Peyer's patch (tissue), 4 donors: ENCODE measurements around the gene TLX2. TPM values are rescaled to one million over a fixed set of nuclear protein-coding genes. Genes with fewer than 3 reads are reported as not detected.

Source experiments
- DNase-seq, 3 donors: peaks; one replicate each; pipeline ENCODE4 v3.0.0-alpha.2; 2017 to 2019
- H3K27ac ChIP-seq, 4 donors: fragments of 200-600 bp; sonication (generic); one replicate each; pipeline ENCODE4 v1.5.1; 2016 to 2019
- H3K27me3 ChIP-seq, 2 donors: fragments of 200-600 bp; sonication (generic); one replicate each; pipeline ENCODE4 v1.5.1; 2019
- H3K36me3 ChIP-seq, 3 donors: fragments of 200-600 bp; sonication (generic); one replicate each; pipeline ENCODE4 v1.5.1; 2016 to 2019
- H3K4me1 ChIP-seq, 4 donors: fragments of 200-600 bp; sonication (generic); one replicate each; pipeline ENCODE4 v1.5.1; 2016 to 2019
- H3K4me3 ChIP-seq, 4 donors: fragments of 200-600 bp; sonication (generic); 1 replicate in 3 of 4; 2 replicates in 1 of 4; pipeline ENCODE4 v1.5.1; 2016 to 2019; ENCODE audit warnings: mild to moderate bottlenecking in 1 of 4
- H3K9me3 ChIP-seq, 4 donors: fragments of 200-600 bp; sonication (generic); one replicate each; pipeline ENCODE4 v1.5.1; 2016 to 2019; ENCODE audit warnings: mild to moderate bottlenecking in 1 of 4
- POLR2A ChIP-seq, 2 donors: fragments of 450-650 bp; IDR thresholded peaks; one replicate each; pipeline ENCODE4 v1.5.1; 2017; ENCODE audit warnings: antibody characterized with exemption in 2 of 2, mild to moderate bottlenecking in 2 of 2, moderate library complexity in 2 of 2
- total RNA-seq, 4 donors: library from RNA; depleted of rRNA; stranded (reverse); fragments of >200 nt; gene quantifications; one replicate each; pipeline ENCODE4 v1.1.0, GENCODE V29; 2016
- TF ChIP-seq, protein P1 (sequence below), 6 experiments: fragments of 450-650 bp in 4 of 6; fragments of 200-600 bp in 2 of 6; sonication (generic) in 1 of 6; IDR thresholded peaks; one replicate each; pipeline ENCODE4 v1.5.1; 2017 to 2019; ENCODE audit warnings: antibody characterized with exemption in 6 of 6, mild to moderate bottlenecking in 3 of 6, moderate library complexity in 1 of 6

The TLX2 gene
- total RNA-seq, 4 donors from 2014 or later = 0.53 to 1.7 (median 1.7) TPM; not detected in 1

DNA sequence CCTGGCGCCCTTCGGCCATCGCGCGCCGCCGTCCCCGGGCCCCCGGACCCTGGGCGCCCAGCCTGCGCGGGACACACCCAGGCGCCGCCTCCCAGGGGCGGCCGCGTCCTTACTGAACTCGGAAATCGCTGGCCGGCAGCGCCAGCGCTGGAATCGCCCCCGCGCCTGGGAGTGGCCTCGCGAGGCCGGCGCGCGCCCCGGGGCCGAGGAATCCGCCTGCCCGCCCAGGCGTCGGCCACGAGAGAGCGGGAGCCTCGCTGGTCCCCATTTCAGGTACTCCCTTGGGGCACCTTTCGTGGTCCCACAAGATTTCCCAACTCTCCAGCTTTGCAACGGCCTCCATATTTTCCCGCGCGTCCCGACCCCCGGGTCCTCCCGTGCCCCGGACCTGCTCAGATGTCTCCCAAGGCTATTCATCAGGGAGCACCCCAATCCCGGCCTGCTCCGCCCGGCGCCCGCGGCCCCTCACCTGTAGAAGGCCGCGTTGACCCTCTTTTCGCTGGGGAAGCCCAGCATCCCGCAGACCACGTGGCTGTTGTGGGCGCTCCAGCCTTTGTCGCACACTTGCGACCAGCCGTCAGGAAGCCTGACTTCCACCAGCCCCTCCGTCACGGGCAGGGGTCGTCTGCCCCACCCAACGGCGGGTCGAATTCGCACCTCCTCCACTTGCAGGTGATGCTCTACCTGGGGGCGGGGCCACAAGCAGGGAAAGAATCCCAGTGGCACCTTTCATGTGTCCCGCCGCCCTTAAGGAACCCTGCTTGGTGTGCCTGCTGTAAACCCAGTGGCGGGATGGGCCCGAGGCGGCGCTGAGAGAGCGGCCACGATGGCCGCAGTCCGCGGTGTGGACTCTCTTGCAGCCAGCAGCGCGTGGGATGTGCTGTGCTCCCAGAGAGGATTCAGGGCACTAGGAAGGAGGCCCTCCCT, 34.9 kb downstream of the TLX2 start:
- H3K4me1 ChIP-seq = peaks cover 0 to 20% (median 9%) of the 10 kb centered on the region in 4 donors
- H3K9me3 ChIP-seq = no peaks in the 10 kb centered on the region
- TF ChIP-seq POLR2A (IDR thresholded peaks at IDR 0.05) = no peak
- peak overlapping the region; percentile 39 to 60 (median 57) for H3K4me3 ChIP-seq
- no peaks in the 10 kb centered on the region for H3K27me3 ChIP-seq
- no peaks in the 10 kb centered on the region for H3K36me3 ChIP-seq
- peak in 2 of 3 donors; percentile 75 to 81 for DNase-seq
- peak overlapping the region in 3 of 4 donors; percentile 3 to 67 (median 62) for H3K27ac ChIP-seq

DNA sequence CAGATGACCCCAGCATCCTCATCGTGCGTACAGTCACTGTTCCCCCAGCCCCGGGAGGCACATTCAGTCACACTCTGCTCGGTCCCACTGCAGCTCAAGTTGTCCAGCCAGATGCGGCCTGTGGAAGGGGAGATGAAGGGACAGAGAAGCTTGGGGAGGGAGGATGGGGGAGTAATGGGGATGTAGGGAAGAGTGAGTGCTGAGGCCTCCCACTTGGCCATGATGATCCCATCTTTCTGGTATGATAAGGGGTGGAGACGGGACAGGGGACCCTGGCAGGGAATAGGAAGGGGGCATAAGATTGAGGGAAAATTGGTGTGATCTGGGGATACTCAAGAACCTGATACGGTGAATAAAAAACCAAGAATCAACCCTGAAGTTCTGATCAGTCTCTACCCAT, 36.0 kb downstream of the TLX2 start:
- no peak overlapping the region for H3K27ac ChIP-seq
- H3K9me3 ChIP-seq = no peaks in the 10 kb centered on the region
- H3K4me3 ChIP-seq = no peak overlapping the region
- no peaks in the 10 kb centered on the region for H3K36me3 ChIP-seq
- peaks cover 0 to 22% (median 10%) of the 10 kb centered on the region in 4 donors for H3K4me1 ChIP-seq
- TF ChIP-seq, protein P1, sequence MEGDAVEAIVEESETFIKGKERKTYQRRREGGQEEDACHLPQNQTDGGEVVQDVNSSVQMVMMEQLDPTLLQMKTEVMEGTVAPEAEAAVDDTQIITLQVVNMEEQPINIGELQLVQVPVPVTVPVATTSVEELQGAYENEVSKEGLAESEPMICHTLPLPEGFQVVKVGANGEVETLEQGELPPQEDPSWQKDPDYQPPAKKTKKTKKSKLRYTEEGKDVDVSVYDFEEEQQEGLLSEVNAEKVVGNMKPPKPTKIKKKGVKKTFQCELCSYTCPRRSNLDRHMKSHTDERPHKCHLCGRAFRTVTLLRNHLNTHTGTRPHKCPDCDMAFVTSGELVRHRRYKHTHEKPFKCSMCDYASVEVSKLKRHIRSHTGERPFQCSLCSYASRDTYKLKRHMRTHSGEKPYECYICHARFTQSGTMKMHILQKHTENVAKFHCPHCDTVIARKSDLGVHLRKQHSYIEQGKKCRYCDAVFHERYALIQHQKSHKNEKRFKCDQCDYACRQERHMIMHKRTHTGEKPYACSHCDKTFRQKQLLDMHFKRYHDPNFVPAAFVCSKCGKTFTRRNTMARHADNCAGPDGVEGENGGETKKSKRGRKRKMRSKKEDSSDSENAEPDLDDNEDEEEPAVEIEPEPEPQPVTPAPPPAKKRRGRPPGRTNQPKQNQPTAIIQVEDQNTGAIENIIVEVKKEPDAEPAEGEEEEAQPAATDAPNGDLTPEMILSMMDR (IDR thresholded peaks at IDR 0.05) = no peak
- no peak for TF ChIP-seq POLR2A (IDR thresholded peaks at IDR 0.05)
- no peak for DNase-seq
- no peaks in the 10 kb centered on the region for H3K27me3 ChIP-seq

- DNase-seq = no peak
- Histone ChIP-seq H3K27ac (no peak overlapping the region), H3K4me1 (peaks cover 0 to 29% (median 13%) of the 10 kb centered on the region in 4 donors), H3K36me3 (peaks cover 0 to 4% (median 0%) of the 10 kb centered on the region in 3 donors), H3K27me3 (no peaks in the 10 kb centered on the region), H3K4me3 (no peak overlapping the region), H3K9me3 (no peaks in the 10 kb centered on the region)
- TF ChIP-seq, protein P1 (IDR thresholded peaks at IDR 0.05) = no peak
These were observed 37.3 kb downstream of the TLX2 start for GRCh38 chr2:74551530-74551929.

GRCh38 chr2:74551942-74552913, 38.0 kb downstream of the TLX2 start:
- H3K4me1 ChIP-seq = peaks cover 0 to 29% (median 13%) of the 10 kb centered on the region in 4 donors
- DNase-seq = no peak
- no peak overlapping the region for H3K4me3 ChIP-seq
- H3K27ac ChIP-seq = peak overlapping the region in 1 of 4 donors; percentile 31
- H3K27me3 ChIP-seq = no peaks in the 10 kb centered on the region
- no peaks in the 10 kb centered on the region for H3K9me3 ChIP-seq
- TF ChIP-seq POLR2A (IDR thresholded peaks at IDR 0.05) = no peak
- TF ChIP-seq, protein P1 (IDR thresholded peaks at IDR 0.05) = no peak
- H3K36me3 ChIP-seq = peaks cover 0 to 7% (median 0%) of the 10 kb centered on the region in 3 donors

GRCh38 chr2:74552914-74553811, 38.9 kb downstream of the TLX2 start:
- Histone ChIP-seq H3K9me3 (no peaks in the 10 kb centered on the region), H3K4me3 (peak overlapping the region; percentile 7 to 88 (median 78)), H3K36me3 (peaks cover 0 to 7% (median 0%) of the 10 kb centered on the region in 3 donors), H3K27me3 (no peaks in the 10 kb centered on the region), H3K27ac (peak overlapping the region; percentile 18 to 87 (median 76)), H3K4me1 (peaks cover 0 to 29% (median 13%) of the 10 kb centered on the region in 4 donors)
- no peak for DNase-seq
- TF ChIP-seq, protein P1 (IDR thresholded peaks at IDR 0.05) = no peak
- TF ChIP-seq POLR2A (IDR thresholded peaks at IDR 0.05) = no peak
